B cell (primary cell): ENCODE data around the gene POLD4. TPM values are rescaled to one million over a fixed set of nuclear protein-coding genes. Genes with fewer than 3 reads are reported as not detected.

Experiments
- ATAC-seq: fragments of 200-7000 bp; cut with Tn5 transposase; one replicate; pipeline ENCODE4 v1.10.0; 2021; ENCODE audit warnings: low read depth, mild to moderate bottlenecking, moderate number of reproducible peaks, moderate library complexity
- CTCF ChIA-PET: fragments of 350-600 bp; sonication (Branson Sonifier 250); formaldehyde crosslinking; loops from one replicate; lab custom pipeline; 2021; ENCODE audit warnings: antibody characterized with exemption, inconsistent platforms; lab: Charles Lee
- POLR2A ChIA-PET: fragments of 350-600 bp; sonication (Branson Sonifier 250); formaldehyde crosslinking; loops from one replicate; lab custom pipeline; 2021; ENCODE audit warnings: antibody characterized with exemption; lab: Charles Lee
- DNase-seq: peaks from one replicate; pipeline ENCODE4 v3.0.0; 2013
- H2AFZ ChIP-seq: 2 replicates; pipeline ENCODE4 v1.6.1; 2012; ENCODE audit warnings: mild to moderate bottlenecking, low read depth, low read length; ENCODE audit not compliant: insufficient read depth, poor library complexity, severe bottlenecking
- H3K27ac ChIP-seq, 2 donors: 1 replicate in 1 of 2; 2 replicates in 1 of 2; pipeline ENCODE4 v1.5.1; 2012 to 2013; ENCODE audit warnings: low read length in 2 of 2, mild to moderate bottlenecking in 2 of 2, moderate library complexity in 1 of 2
- H3K27me3 ChIP-seq, 4 experiments: fragments of 200-600 bp in 1 of 4; sonication (generic) in 1 of 4; replicated peaks in 1 of 4; 1 replicate in 2 of 4; 2 replicates in 2 of 4; pipeline versions ENCODE4 v1.6.1 to v1.7.0; 2013 to 2016; ENCODE audit warnings: low read length in 3 of 4, mild to moderate bottlenecking in 2 of 4, mixed read lengths in 1 of 4, moderate library complexity in 1 of 4; ENCODE audit not compliant: insufficient read depth in 4 of 4, control insufficient read depth in 3 of 4; ENCODE audit errors: control extremely low read depth in 1 of 4
- H3K36me3 ChIP-seq, 2 experiments: replicated peaks in 1 of 2; 1 replicate in 1 of 2; 2 replicates in 1 of 2; pipeline versions ENCODE4 v1.6.1 to v1.7.1; 2013; ENCODE audit warnings: low read length in 1 of 2; ENCODE audit not compliant: insufficient read depth in 2 of 2, control insufficient read depth in 1 of 2; ENCODE audit errors: control extremely low read depth in 1 of 2, extremely low read depth in 1 of 2
- H3K4me1 ChIP-seq, 2 donors: fragments of 200-600 bp in 1 of 2; sonication (generic) in 1 of 2; 1 replicate in 1 of 2; 2 replicates in 1 of 2; pipeline versions ENCODE4 v1.5.1 to v1.6.1; 2013 to 2017; ENCODE audit warnings: low read length in 2 of 2; ENCODE audit not compliant: control insufficient read depth in 2 of 2, insufficient read depth in 2 of 2
- H3K4me2 ChIP-seq: replicated peaks from 2 replicates; pipeline ENCODE3; 2012; ENCODE audit warnings: mild to moderate bottlenecking, low read depth, low read length; ENCODE audit not compliant: poor library complexity, severe bottlenecking
- H3K4me3 ChIP-seq, 5 experiments: fragments of 200-600 bp in 1 of 5; sonication (generic) in 1 of 5; 1 replicate in 3 of 5; 2 replicates in 2 of 5; pipeline versions ENCODE4 v1.5.1 to v1.7.0; 2011 to 2016; ENCODE audit warnings: low read length in 4 of 5, mild to moderate bottlenecking in 4 of 5, low read depth in 2 of 5, control low read depth in 1 of 5, moderate library complexity in 1 of 5; ENCODE audit not compliant: insufficient read depth in 1 of 5; ENCODE audit errors: control extremely low read depth in 1 of 5, extremely low read depth in 1 of 5
- H3K79me2 ChIP-seq: fragments of 200-600 bp; sonication (generic); one replicate; pipeline ENCODE4 v1.6.0; 2016; ENCODE audit warnings: low read length; ENCODE audit not compliant: control insufficient read depth, insufficient read depth
- H3K9ac ChIP-seq: fragments of 200-600 bp; sonication (generic); 2 replicates; pipeline ENCODE4 v1.6.1; 2017; ENCODE audit warnings: mild to moderate bottlenecking, low read length, moderate library complexity
- H3K9me3 ChIP-seq, 3 donors: one replicate each; pipeline versions ENCODE4 v1.6.1 to v1.7.1; 2013; ENCODE audit warnings: low read length in 2 of 3; ENCODE audit not compliant: control insufficient read depth in 2 of 3, insufficient read depth in 1 of 3; ENCODE audit errors: control extremely low read depth in 1 of 3
- H4K20me1 ChIP-seq: 2 replicates; pipeline ENCODE4 v1.6.0; 2012; ENCODE audit warnings: mild to moderate bottlenecking, low read length; ENCODE audit not compliant: insufficient read depth, control insufficient read depth, poor library complexity, severe bottlenecking
- H3K27ac Mint-ChIP-seq: one replicate; pipeline ENCODE4 v1.8.0; 2021; ENCODE audit warnings: mixed read lengths
- H3K27me3 Mint-ChIP-seq: one replicate; pipeline ENCODE4 v1.8.0; 2021; ENCODE audit warnings: mixed read lengths
- H3K4me1 Mint-ChIP-seq: one replicate; pipeline ENCODE4 v1.8.0; 2021; ENCODE audit warnings: mixed read lengths
- H3K4me3 Mint-ChIP-seq: one replicate; pipeline ENCODE4 v1.8.0; 2021; ENCODE audit warnings: mixed read lengths
- H3K9me3 Mint-ChIP-seq: one replicate; pipeline ENCODE4 v1.8.0; 2022; ENCODE audit warnings: mixed read lengths; ENCODE audit not compliant: insufficient read depth
- EZH2 ChIP-seq: IDR thresholded peaks from 2 replicates; pipeline ENCODE4 v1.6.1; 2012; ENCODE audit warnings: borderline replicate concordance, low read depth, mild to moderate bottlenecking, moderate library complexity, low read length; ENCODE audit not compliant: insufficient read depth, poor library complexity, severe bottlenecking
- WGBS: methylation state at CpG from one replicate; pipeline ENCODE4 v1.1.5; 2013; ENCODE audit warnings: missing lambda C conversion rate; ENCODE audit not compliant: insufficient coverage; 5-methylcytosine and 5-hydroxymethylcytosine counted together
- intact Hi-C: fragments of 100-400 bp; cut with micrococcal nuclease; formaldehyde crosslinking; loops from one replicate; pipeline ENCODE4 v1.10.0; 2022
- polyA plus RNA-seq: library from polyadenylated mRNA; depleted of rRNA; stranded (reverse); fragments of >200 nt; gene quantifications from 2 replicates; pipeline ENCODE4 v1.2.3, GENCODE V29; 2012
- total RNA-seq, 2 donors: library from RNA; stranded (reverse); fragments of 120-200 nt in 1 of 2; gene quantifications; 1 replicate in 1 of 2; 2 replicates in 1 of 2; pipeline versions ENCODE4 v1.2.3 to v1.2.4, GENCODE V29; 2013 to 2022
- TF ChIP-seq, protein P1 (sequence below): fragments of 200-600 bp; IDR thresholded peaks from one replicate; pipeline ENCODE4 v1.8.0; 2022; ENCODE audit warnings: antibody characterized with exemption, mild to moderate bottlenecking

The POLD4 gene
- total and polyA plus RNA-seq, 2 donors (not counting 1 experiment from before 2014, with no cell fraction given) = 210 to 559 TPM

DNA sequence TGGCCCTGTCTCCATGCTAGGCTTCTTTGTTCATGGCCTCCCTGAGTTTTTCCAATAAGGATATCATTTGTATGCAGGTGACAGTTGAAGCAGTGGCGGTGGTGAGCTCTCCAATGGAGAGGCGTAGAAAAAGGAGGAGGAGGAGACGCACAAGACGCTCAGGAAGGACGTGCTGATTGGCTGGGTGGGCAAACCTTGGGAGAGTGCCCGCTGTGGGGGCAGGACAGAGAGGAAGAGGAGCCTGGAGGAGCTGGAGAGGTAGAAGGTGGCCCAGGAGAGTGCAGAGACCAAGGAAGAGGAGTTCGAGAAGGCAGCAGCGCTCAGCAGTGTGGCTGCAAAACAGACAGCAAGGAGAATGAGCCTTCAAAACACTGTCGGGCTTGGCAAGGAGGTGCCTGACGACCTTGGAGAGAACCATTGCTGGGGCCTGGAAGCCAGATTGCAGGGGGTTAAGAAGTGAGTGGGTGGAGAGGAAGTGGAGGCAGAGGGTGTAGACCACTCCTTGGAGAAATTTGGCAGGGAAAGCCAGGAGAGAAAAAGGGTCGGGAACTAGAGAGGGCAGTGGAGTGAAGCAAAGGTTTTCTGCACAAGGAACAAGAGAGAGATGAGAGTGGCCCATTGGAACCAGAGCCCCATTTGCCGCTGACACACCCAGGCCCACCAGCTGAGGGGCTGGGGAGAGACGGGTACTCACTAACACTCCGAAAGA, 12.5 kb upstream of the POLD4 start:
- H3K9me3 Mint-ChIP-seq = no peaks in the 10 kb centered on the region
- Histone ChIP-seq H3K36me3 (peaks cover 0 to 40% of the 10 kb centered on the region in 2 experiments), H3K4me3 (no peak overlapping the region), H3K79me2 (peaks cover 63% of the 10 kb centered on the region), H3K27me3 (no peaks in the 10 kb centered on the region), H3K4me1 (peaks cover 79 to 82% of the 10 kb centered on the region in 2 donors), H3K4me2 (peak overlapping the region; percentile 93), H3K27ac (peak overlapping the region; percentile 50 to 70), H4K20me1 (peaks cover 64% of the 10 kb centered on the region), H3K9me3 (no peaks in the 10 kb centered on the region), H2AFZ (no peak overlapping the region), H3K9ac (no peak overlapping the region)
- POLR2A ChIA-PET = interaction anchor here (1.9 to 14.2 kb wide), 2 partner anchors 11 to 36 kb away, joined by 6 to 323 read pairs; partner anchors contain the start of genes POLD4 and PPP1CA
- no peak for DNase-seq
- intact Hi-C loops = no loop called here
- no peaks in the 10 kb centered on the region for H3K27me3 Mint-ChIP-seq
- 92% methylated on average over 13 of the region's 14 CpGs for WGBS
- no peak for ATAC-seq
- peak overlapping the region; percentile 54 for H3K4me3 Mint-ChIP-seq
- H3K4me1 Mint-ChIP-seq = peaks cover 92% of the 10 kb centered on the region
- TF ChIP-seq, protein P1, sequence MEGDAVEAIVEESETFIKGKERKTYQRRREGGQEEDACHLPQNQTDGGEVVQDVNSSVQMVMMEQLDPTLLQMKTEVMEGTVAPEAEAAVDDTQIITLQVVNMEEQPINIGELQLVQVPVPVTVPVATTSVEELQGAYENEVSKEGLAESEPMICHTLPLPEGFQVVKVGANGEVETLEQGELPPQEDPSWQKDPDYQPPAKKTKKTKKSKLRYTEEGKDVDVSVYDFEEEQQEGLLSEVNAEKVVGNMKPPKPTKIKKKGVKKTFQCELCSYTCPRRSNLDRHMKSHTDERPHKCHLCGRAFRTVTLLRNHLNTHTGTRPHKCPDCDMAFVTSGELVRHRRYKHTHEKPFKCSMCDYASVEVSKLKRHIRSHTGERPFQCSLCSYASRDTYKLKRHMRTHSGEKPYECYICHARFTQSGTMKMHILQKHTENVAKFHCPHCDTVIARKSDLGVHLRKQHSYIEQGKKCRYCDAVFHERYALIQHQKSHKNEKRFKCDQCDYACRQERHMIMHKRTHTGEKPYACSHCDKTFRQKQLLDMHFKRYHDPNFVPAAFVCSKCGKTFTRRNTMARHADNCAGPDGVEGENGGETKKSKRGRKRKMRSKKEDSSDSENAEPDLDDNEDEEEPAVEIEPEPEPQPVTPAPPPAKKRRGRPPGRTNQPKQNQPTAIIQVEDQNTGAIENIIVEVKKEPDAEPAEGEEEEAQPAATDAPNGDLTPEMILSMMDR = no peak
- no peak for TF ChIP-seq EZH2
- CTCF ChIA-PET = interaction anchor here (1.2 to 42.2 kb wide), 3 partner anchors 6 to 285 kb away, joined by 4 to 2379 read pairs (median 2379); partner anchors contain the start of genes CLCF1, POLD4 and RAD9A
- peak overlapping the region; percentile 90 for H3K27ac Mint-ChIP-seq
